ENCODE measurements around the gene ICA1. TPM values are rescaled to one million over a fixed set of nuclear protein-coding genes. Genes with fewer than 3 reads are reported as not detected.

ICA1 gene
- total and polyA plus RNA-seq, 2 experiments from 2014 or later = 22.2 to 60.7 TPM

GRCh38 chr7:8217200-8218068, 44.5 kb downstream of the ICA1 start:
- Histone ChIP-seq H3K9me3 (ENCODE audit: low read depth) (no peaks in the 10 kb centered on the region), H3K27me3 (no peaks in the 10 kb centered on the region), H3K4me3 (no peak overlapping the region), H3K4me1 (ENCODE audit: low read depth) (peaks cover 8% of the 10 kb centered on the region), H3K36me3 (no peaks in the 10 kb centered on the region), H3K27ac (no peak overlapping the region)
- peak; percentile 46 for TF ChIP-seq CTCF (IDR thresholded peaks at IDR 0.05; ENCODE audit: low read depth, low read length)
- DNase-seq (ENCODE audit: low read depth in 1 of 2, low spot score in 1 of 2) = peak; percentile 79 to 83

- no peak overlapping the region for H3K4me3 ChIP-seq
- peak in 1 of 2 donors; percentile 3 for DNase-seq (ENCODE audit: low read depth in 1 of 2, low spot score in 1 of 2)
- no peak for TF ChIP-seq CTCF (IDR thresholded peaks at IDR 0.05; ENCODE audit: low read depth, low read length)
- H3K27me3 ChIP-seq = no peaks in the 10 kb centered on the region
- no peaks in the 10 kb centered on the region for H3K36me3 ChIP-seq
- no peaks in the 10 kb centered on the region for H3K9me3 ChIP-seq (ENCODE audit: low read depth)
- H3K27ac ChIP-seq = no peak overlapping the region
- peaks cover 18% of the 10 kb centered on the region for H3K4me1 ChIP-seq (ENCODE audit: low read depth)
Observed at GRCh38 chr7:8216334-8216690, 45.7 kb downstream of the ICA1 start.

- no peak for TF ChIP-seq CTCF (IDR thresholded peaks at IDR 0.05; ENCODE audit: low read depth, low read length)
- no peak overlapping the region for H3K4me3 ChIP-seq
- no peaks in the 10 kb centered on the region for H3K27me3 ChIP-seq
- H3K36me3 ChIP-seq = no peaks in the 10 kb centered on the region
- H3K9me3 ChIP-seq (ENCODE audit: low read depth) = no peaks in the 10 kb centered on the region
- no peak overlapping the region for H3K27ac ChIP-seq
- DNase-seq (ENCODE audit: low read depth in 1 of 2, low spot score in 1 of 2) = no peak
- H3K4me1 ChIP-seq (ENCODE audit: low read depth) = peaks cover 21% of the 10 kb centered on the region
Observed at GRCh38 chr7:8215648-8216333, 46.2 kb downstream of the ICA1 start.

GRCh38 chr7:8214244-8214824, 47.6 kb downstream of the ICA1 start:
- no peak for TF ChIP-seq CTCF (IDR thresholded peaks at IDR 0.05; ENCODE audit: low read depth, low read length)
- Histone ChIP-seq H3K4me3 (no peak overlapping the region), H3K36me3 (no peaks in the 10 kb centered on the region), H3K9me3 (ENCODE audit: low read depth) (no peaks in the 10 kb centered on the region), H3K4me1 (ENCODE audit: low read depth) (peaks cover 21% of the 10 kb centered on the region), H3K27me3 (no peaks in the 10 kb centered on the region), H3K27ac (no peak overlapping the region)
- DNase-seq (ENCODE audit: low read depth in 1 of 2, low spot score in 1 of 2) = peak in 1 of 2 donors; percentile 85

GRCh38 chr7:8213381-8213780, 48.6 kb downstream of the ICA1 start:
- DNase-seq (ENCODE audit: low read depth in 1 of 2, low spot score in 1 of 2) = no peak
- H3K27ac ChIP-seq = no peak overlapping the region
- H3K9me3 ChIP-seq (ENCODE audit: low read depth) = no peaks in the 10 kb centered on the region
- no peak overlapping the region for H3K4me3 ChIP-seq
- no peaks in the 10 kb centered on the region for H3K27me3 ChIP-seq
- no peak for TF ChIP-seq CTCF (IDR thresholded peaks at IDR 0.05; ENCODE audit: low read depth, low read length)
- peaks cover 21% of the 10 kb centered on the region for H3K4me1 ChIP-seq (ENCODE audit: low read depth)
- no peaks in the 10 kb centered on the region for H3K36me3 ChIP-seq

Measured in cardiac muscle cell (in vitro differentiated cells and primary cell).